GM23248 (cell line): Measurements from ENCODE around the gene ZNF74.
"Not testable (repeated sequence)": the region's sequence is repeated elsewhere in the genome, so short reads cannot be mapped to it uniquely, and the experiment has no call there.

Experiments used
- EZH2 ChIP-seq: fragments of 200-600 bp; sonication (generic); IDR thresholded peaks from 2 replicates; pipeline ENCODE4 v1.6.1; 2018; ENCODE audit warnings: antibody characterized with exemption, mild to moderate bottlenecking; ENCODE audit not compliant: insufficient read depth, poor library complexity, severe bottlenecking
- EZH2phosphoT487 ChIP-seq: fragments of 200-600 bp; sonication (generic); IDR thresholded peaks from 2 replicates; pipeline ENCODE4 v1.6.1; 2018; ENCODE audit warnings: antibody characterized with exemption, moderate library complexity, mild to moderate bottlenecking, low read depth; ENCODE audit not compliant: insufficient read depth

DNA sequence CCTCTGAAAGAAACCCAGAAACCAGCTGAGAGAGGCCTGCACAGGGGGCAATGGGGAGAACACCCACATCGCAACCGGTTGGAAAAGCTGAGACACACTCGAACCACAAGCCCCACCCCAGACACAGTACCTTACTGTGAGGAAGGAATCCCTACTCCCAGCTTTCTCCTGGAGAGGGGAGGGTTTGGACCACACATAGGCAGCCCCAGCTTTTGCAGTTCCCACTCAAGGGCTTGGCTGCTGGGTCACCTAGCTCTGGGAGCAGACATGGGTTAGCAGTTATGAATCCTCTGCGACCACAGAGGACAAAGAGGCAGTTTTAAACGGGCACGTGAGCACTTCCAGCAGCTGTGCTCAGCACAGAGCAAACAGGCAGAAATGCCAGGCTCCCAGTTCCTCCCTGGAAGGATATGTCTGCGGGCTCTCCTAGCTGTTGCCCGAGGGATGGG is 21.5 kb upstream of the ZNF74 start:
- not testable (repeated sequence) for TF ChIP-seq EZH2, EZH2phosphoT487
